KMS-11 (cell line): ENCODE results near the gene OSBP2.
"Not testable (repeated sequence)": the region's sequence is repeated elsewhere in the genome, so short reads cannot be mapped to it uniquely, and the experiment has no call there.

ENCODE experiments used
- H2AFZ ChIP-seq: fragments of 200-600 bp; sonication (generic); 2 replicates; pipeline ENCODE4 v1.6.1; 2016; ENCODE audit warnings: antibody characterized with exemption, mixed run types, low read depth
- H3K27ac ChIP-seq: fragments of 200-600 bp; sonication (generic); 2 replicates; pipeline ENCODE4 v1.6.1; 2016; ENCODE audit warnings: mild to moderate bottlenecking, mixed run types
- H3K27me3 ChIP-seq: fragments of 200-600 bp; sonication (generic); 2 replicates; pipeline ENCODE4 v1.6.1; 2017; ENCODE audit warnings: mild to moderate bottlenecking, low read depth, mixed run types, moderate library complexity; ENCODE audit not compliant: insufficient read depth
- H3K36me3 ChIP-seq: fragments of 200-600 bp; sonication (generic); 2 replicates; pipeline ENCODE4 v1.6.1; 2017; ENCODE audit warnings: mild to moderate bottlenecking, mixed run types; ENCODE audit not compliant: insufficient read depth
- H3K4me1 ChIP-seq: fragments of 200-600 bp; sonication (generic); 2 replicates; pipeline ENCODE4 v1.6.1; 2016; ENCODE audit warnings: mild to moderate bottlenecking, low read depth, mixed run types; ENCODE audit not compliant: poor library complexity, severe bottlenecking
- H3K4me2 ChIP-seq: fragments of 200-600 bp; sonication (generic); 2 replicates; pipeline ENCODE4 v1.7.0; 2016; ENCODE audit warnings: mild to moderate bottlenecking, mixed run types
- H3K4me3 ChIP-seq: fragments of 200-600 bp; sonication (generic); IDR thresholded peaks from 2 replicates; pipeline ENCODE4 v1.6.1; 2017; ENCODE audit warnings: low read depth, low read length, mixed read lengths; ENCODE audit not compliant: insufficient read depth
- H3K79me2 ChIP-seq: fragments of 200-600 bp; sonication (generic); 2 replicates; pipeline ENCODE4 v1.6.1; 2016; ENCODE audit warnings: low read depth, mixed run types; ENCODE audit not compliant: insufficient read depth
- H3K9ac ChIP-seq: fragments of 200-600 bp; sonication (generic); 2 replicates; pipeline ENCODE4 v1.6.1; 2016; ENCODE audit warnings: mild to moderate bottlenecking, mixed run types
- H4K20me1 ChIP-seq: fragments of 200-600 bp; sonication (generic); 2 replicates; pipeline ENCODE4 v1.6.1; 2016; ENCODE audit warnings: mild to moderate bottlenecking, mixed run types; ENCODE audit not compliant: insufficient read depth
- TF ChIP-seq, protein P1 (sequence below): fragments of 200-600 bp; sonication (generic); conservative IDR thresholded peaks from 2 replicates; pipeline ENCODE4 v1.6.1; 2017; ENCODE audit warnings: low read depth, mild to moderate bottlenecking, antibody characterized with exemption, low read length, moderate library complexity, mixed read lengths

The OSBP2 gene

DNA sequence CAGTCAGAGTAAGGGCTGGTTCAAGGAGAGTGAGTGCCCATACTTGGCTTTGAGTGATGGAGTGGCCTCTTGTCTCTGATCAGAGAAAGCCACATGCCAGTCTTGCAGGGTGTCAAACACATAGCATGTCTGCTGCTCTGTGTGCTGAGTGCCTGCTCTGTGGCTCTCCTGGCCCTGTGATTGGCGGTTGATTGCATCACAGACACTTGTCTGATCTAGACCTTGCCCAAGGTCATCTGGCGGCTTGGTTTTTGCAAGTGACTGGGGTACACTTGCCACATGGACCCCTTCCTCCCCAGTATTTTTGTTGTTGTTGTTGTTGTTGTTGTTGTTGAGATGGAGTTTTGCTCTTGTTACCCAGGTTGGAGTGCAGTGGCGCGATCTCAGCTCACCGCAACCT is 10.3 kb downstream of the OSBP2 start:
- H2AFZ ChIP-seq, result peak overlapping the region; percentile 21; the same call in 1 of the 2 replicates
- no peaks in the 10 kb centered on the region for H3K36me3 ChIP-seq
- peak overlapping the region; percentile 99 for H3K27ac ChIP-seq
- H3K4me3 ChIP-seq, result no peak overlapping the region
- H3K4me1 ChIP-seq, result peaks cover 90% of the 10 kb centered on the region
- peak overlapping the region; percentile 98 for H3K4me2 ChIP-seq
- TF ChIP-seq, protein P1, sequence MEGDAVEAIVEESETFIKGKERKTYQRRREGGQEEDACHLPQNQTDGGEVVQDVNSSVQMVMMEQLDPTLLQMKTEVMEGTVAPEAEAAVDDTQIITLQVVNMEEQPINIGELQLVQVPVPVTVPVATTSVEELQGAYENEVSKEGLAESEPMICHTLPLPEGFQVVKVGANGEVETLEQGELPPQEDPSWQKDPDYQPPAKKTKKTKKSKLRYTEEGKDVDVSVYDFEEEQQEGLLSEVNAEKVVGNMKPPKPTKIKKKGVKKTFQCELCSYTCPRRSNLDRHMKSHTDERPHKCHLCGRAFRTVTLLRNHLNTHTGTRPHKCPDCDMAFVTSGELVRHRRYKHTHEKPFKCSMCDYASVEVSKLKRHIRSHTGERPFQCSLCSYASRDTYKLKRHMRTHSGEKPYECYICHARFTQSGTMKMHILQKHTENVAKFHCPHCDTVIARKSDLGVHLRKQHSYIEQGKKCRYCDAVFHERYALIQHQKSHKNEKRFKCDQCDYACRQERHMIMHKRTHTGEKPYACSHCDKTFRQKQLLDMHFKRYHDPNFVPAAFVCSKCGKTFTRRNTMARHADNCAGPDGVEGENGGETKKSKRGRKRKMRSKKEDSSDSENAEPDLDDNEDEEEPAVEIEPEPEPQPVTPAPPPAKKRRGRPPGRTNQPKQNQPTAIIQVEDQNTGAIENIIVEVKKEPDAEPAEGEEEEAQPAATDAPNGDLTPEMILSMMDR, result no peak
- no peaks in the 10 kb centered on the region for H4K20me1 ChIP-seq
- peaks cover 18% of the 10 kb centered on the region; the same call in 1 of the 2 replicates for H3K79me2 ChIP-seq
- H3K27me3 ChIP-seq, result no peaks in the 10 kb centered on the region
- peak overlapping the region; percentile 75 for H3K9ac ChIP-seq

DNA sequence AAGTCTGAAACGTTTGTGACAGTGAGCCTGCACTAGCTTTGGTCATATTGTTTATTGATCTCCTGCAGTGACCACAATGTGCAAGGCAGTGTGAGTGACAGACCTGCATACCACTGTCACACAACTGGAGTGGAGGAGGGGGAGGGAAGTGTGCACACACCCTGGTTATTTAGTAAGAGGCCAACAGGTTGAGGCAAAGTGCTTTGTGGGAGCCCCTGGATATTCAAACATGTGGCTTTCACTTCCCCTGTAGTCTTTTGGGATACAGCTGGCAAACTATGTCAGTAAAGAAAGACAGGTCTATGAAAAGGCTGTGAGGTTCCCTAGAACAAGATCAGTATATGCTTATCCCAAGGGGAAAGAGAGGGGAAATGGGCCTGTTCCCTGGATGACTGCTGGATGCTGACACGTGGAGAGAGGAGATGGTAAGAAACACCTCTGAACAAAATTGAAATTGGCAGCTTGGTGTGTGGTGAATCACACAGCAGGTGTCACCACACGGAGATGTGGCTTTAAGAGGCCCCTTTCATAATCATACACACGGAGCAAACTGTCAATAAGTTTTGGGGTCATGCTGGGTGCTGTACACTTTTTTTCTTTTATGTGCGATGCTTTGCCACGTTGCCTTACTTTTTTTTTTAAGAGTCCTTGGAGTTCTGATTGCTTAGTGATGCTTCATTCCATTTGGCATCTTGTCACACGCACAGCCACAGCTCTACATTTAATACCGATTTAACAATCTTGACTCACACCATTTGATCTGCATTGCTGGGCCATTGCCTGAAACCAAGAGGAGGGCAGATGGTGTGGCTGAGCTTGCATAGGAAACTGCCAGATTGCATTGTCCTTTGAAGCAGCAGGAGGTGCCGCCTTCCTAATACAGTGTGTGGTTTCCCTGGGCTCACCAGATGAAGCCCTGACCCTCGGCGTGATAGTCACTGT is 11.3 kb downstream of the OSBP2 start:
- peak overlapping the region; percentile 99 for H3K27ac ChIP-seq
- peaks cover 26% of the 10 kb centered on the region for H3K79me2 ChIP-seq
- H2AFZ ChIP-seq, result peak overlapping the region; percentile 21; the same call in 1 of the 2 replicates
- no peaks in the 10 kb centered on the region for H4K20me1 ChIP-seq
- H3K36me3 ChIP-seq, result no peaks in the 10 kb centered on the region
- H3K4me1 ChIP-seq, result peaks cover 85% of the 10 kb centered on the region
- peak overlapping the region; percentile 98 for H3K4me2 ChIP-seq
- H3K9ac ChIP-seq, result peak overlapping the region; percentile 75
- no peak overlapping the region for H3K4me3 ChIP-seq
- H3K27me3 ChIP-seq, result no peaks in the 10 kb centered on the region
- TF ChIP-seq, protein P1, result 0 out of 2 replicates have a peak, but pooled peaks have one; percentile 3

DNA sequence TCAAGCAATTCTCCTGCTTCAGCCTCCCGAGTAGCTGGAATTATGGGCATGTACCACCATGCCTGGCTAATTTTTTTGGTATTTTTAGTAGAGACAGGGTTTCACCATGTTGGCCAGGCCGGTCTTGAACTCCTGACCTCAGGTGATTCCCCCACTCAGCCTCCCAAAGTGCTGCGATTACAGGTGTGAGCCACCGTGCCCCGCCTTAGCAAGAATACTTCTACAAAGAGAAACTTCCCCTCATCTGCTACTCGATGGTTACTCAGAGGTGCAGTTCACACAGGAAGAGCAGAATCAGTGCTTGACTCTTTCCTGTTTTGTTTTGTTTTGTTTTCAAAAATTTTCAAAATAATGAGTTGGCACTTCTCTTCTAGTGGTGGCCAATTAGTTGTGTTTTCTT is 15.3 kb downstream of the OSBP2 start:
- Histone ChIP-seq H3K79me2 (peaks cover 22% of the 10 kb centered on the region), H3K4me1 (peaks cover 53% of the 10 kb centered on the region), H3K27ac (peak overlapping the region; percentile 24; the same call in 1 of the 2 replicates)
- H3K27me3 ChIP-seq, H2AFZ ChIP-seq, H3K36me3 ChIP-seq, H3K4me3 ChIP-seq, H4K20me1 ChIP-seq, H3K4me2 ChIP-seq, H3K9ac ChIP-seq: not testable (repeated sequence)

DNA sequence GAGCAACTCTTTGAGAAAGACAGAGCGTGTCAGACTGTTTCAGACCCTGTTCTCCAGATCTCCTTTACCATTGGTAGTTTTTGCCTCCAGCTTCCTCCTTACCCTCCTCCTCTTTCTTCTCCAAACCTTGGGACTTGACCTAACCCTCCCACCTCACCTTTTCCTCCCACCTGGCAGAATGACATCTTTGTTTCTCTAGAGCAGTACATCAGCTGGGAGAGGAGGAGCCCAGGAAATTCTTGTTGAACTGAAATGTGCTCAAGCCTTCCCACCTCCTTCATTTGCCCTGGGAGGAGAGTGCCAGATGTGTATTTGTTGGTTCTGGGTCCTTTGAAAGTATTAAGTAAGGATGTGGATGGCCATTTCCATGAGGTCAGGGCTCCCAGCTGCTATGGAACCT is 17.4 kb downstream of the OSBP2 start:
- Histone ChIP-seq H3K9ac (no peak overlapping the region), H3K4me3 (no peak overlapping the region), H3K79me2 (peaks cover 22% of the 10 kb centered on the region), H2AFZ (no peak overlapping the region), H3K4me2 (no peak overlapping the region), H3K4me1 (peaks cover 42% of the 10 kb centered on the region), H3K27ac (no peak overlapping the region), H3K27me3 (no peaks in the 10 kb centered on the region), H3K36me3 (no peaks in the 10 kb centered on the region), H4K20me1 (no peaks in the 10 kb centered on the region)
- TF ChIP-seq, protein P1, result no peak

DNA sequence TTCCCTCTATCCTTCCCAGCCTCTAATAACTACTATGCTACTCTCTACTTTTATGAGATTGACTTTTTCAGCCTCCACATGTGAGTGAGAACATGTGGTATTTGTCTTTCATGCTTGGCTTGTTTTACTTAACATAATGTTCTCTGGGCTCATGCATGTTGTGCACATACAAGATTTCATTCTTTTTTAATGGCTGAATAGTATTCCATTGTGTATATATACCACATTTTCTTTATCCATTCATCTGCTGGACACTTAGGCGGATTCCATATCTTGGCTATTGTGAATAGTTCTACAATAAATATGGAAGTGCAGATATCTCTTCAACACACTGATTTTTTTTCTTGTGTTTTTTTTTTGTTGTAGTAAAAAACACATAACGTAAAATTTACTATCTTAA is 19.4 kb downstream of the OSBP2 start:
- no peaks in the 10 kb centered on the region for H4K20me1 ChIP-seq
- no peaks in the 10 kb centered on the region for H3K27me3 ChIP-seq
- no peak overlapping the region for H2AFZ ChIP-seq
- TF ChIP-seq, protein P1, result no peak
- H3K9ac ChIP-seq, result no peak overlapping the region
- no peaks in the 10 kb centered on the region for H3K36me3 ChIP-seq
- H3K27ac ChIP-seq, result no peak overlapping the region
- peaks cover 27% of the 10 kb centered on the region for H3K4me1 ChIP-seq
- H3K4me2 ChIP-seq, result no peak overlapping the region
- H3K79me2 ChIP-seq, result peaks cover 9% of the 10 kb centered on the region; the same call in 1 of the 2 replicates
- no peak overlapping the region for H3K4me3 ChIP-seq
